Tibial nerve (tissue), 4 donors: ENCODE measurements around the gene VWA7. TPM values are rescaled to one million over a fixed set of nuclear protein-coding genes. Genes with fewer than 3 reads are reported as not detected.

ENCODE experiments used
- DNase-seq, 2 donors: peaks; one replicate each; pipeline ENCODE4 v3.0.0-alpha.2; 2019; ENCODE audit warnings: low spot score in 2 of 2
- H3K27ac ChIP-seq, 4 donors: fragments of 200-600 bp; sonication (generic) in 3 of 4; one replicate each; pipeline ENCODE4 v1.5.1; 2017 to 2019; ENCODE audit warnings: mild to moderate bottlenecking in 1 of 4
- H3K27me3 ChIP-seq, 2 donors: fragments of 200-600 bp; sonication (generic) in 1 of 2; one replicate each; pipeline versions ENCODE4 v1.5.1 to v1.6.0; 2017 to 2019
- H3K36me3 ChIP-seq, 3 donors: fragments of 200-600 bp; sonication (generic); one replicate each; pipeline ENCODE4 v1.5.1; 2018 to 2019
- H3K4me1 ChIP-seq, 4 donors: fragments of 200-600 bp; sonication (generic) in 3 of 4; one replicate each; pipeline ENCODE4 v1.5.1; 2017 to 2019
- H3K4me3 ChIP-seq, 4 donors: fragments of 200-600 bp; sonication (generic) in 3 of 4; one replicate each; pipeline ENCODE4 v1.5.1; 2017 to 2019; ENCODE audit warnings: mild to moderate bottlenecking in 1 of 4, moderate library complexity in 1 of 4
- H3K9me3 ChIP-seq, 4 donors: fragments of 200-600 bp; sonication (generic) in 3 of 4; one replicate each; pipeline ENCODE4 v1.5.1; 2017 to 2019
- EP300 ChIP-seq, 2 donors: sonication (generic); formaldehyde crosslinking; IDR thresholded peaks; one replicate each; pipeline ENCODE4 v1.6.1; 2017; ENCODE audit warnings: antibody characterized with exemption in 2 of 2, mild to moderate bottlenecking in 1 of 2
- POLR2A ChIP-seq, 2 donors: fragments of 450-650 bp; IDR thresholded peaks; one replicate each; pipeline ENCODE4 v1.6.1; 2017; ENCODE audit warnings: antibody characterized with exemption in 2 of 2, mild to moderate bottlenecking in 2 of 2, moderate library complexity in 2 of 2
- WGBS, 2 donors: methylation state at CpG; one replicate each; pipeline ENCODE4 v1.1.5; 2018; 5-methylcytosine and 5-hydroxymethylcytosine counted together
- total RNA-seq, 4 donors: library from RNA; depleted of rRNA; stranded (reverse); fragments of >200 nt; gene quantifications; one replicate each; pipeline ENCODE4 v1.1.0, GENCODE V29; 2016
- TF ChIP-seq, protein P1 (sequence below), 5 experiments: fragments of 200-600 bp in 3 of 5; fragments of 450-650 bp in 2 of 5; sonication (generic) in 3 of 5; IDR thresholded peaks; one replicate each; pipeline ENCODE4 v1.5.1; 2016 to 2019; ENCODE audit warnings: antibody characterized with exemption in 5 of 5, mild to moderate bottlenecking in 3 of 5, moderate library complexity in 2 of 5

VWA7 gene
- total RNA-seq, 4 donors from 2014 or later: 0.21 to 0.66 (median 0.35) TPM

DNA sequence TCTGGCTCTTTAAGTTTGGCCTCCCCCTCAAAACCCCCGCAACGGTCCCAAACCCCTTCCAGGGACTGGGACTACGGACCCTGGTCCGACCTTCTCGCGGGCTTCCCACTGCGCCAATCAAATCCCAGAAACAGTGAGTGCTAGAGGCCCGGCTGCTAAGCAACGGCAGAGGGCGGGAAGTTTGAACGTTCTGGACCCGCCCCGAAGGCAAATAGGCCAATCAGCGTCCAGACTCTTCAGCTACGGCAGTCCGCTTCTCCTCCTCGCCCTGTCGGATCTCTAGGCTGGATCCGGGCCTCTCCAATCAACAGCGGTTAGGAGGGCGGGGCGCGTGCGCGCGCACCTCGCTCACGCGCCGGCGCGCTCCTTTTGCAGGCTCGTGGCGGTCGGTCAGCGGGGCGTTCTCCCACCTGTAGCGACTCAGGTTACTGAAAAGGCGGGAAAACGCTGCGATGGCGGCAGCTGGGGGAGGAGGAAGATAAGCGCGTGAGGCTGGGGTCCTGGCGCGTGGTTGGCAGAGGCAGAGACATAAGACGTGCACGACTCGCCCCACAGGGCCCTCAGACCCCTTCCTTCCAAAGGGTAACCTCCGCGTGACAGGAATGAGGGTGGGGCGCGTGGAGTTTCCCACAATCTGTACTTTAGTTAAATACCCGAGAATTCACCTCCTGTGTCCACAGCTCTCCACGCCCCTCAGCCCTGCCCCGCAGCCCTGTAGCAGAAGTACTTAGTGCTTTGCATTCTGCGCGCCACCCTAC is 37.3 kb downstream of the VWA7 start, which contains the start of gene MSH5:
Gene MSH5 (plus strand): TSS at position 367 of the 758 bp plus-strand sequence. CDS start 462 bp downstream, outside the sequence.
- no peaks in the 10 kb centered on the region for H3K9me3 ChIP-seq
- no peaks in the 10 kb centered on the region for H3K27me3 ChIP-seq
- peaks cover 0 to 15% (median 0%) of the 10 kb centered on the region in 3 donors for H3K36me3 ChIP-seq
- H3K4me1 ChIP-seq: peaks cover 0 to 43% (median 31%) of the 10 kb centered on the region in 4 donors
- TF ChIP-seq POLR2A (IDR thresholded peaks at IDR 0.05) (peak; percentile 52 to 76), EP300 (IDR thresholded peaks at IDR 0.05) (peak; percentile 67 to 88)
- TF ChIP-seq, protein P1, sequence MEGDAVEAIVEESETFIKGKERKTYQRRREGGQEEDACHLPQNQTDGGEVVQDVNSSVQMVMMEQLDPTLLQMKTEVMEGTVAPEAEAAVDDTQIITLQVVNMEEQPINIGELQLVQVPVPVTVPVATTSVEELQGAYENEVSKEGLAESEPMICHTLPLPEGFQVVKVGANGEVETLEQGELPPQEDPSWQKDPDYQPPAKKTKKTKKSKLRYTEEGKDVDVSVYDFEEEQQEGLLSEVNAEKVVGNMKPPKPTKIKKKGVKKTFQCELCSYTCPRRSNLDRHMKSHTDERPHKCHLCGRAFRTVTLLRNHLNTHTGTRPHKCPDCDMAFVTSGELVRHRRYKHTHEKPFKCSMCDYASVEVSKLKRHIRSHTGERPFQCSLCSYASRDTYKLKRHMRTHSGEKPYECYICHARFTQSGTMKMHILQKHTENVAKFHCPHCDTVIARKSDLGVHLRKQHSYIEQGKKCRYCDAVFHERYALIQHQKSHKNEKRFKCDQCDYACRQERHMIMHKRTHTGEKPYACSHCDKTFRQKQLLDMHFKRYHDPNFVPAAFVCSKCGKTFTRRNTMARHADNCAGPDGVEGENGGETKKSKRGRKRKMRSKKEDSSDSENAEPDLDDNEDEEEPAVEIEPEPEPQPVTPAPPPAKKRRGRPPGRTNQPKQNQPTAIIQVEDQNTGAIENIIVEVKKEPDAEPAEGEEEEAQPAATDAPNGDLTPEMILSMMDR (IDR thresholded peaks at IDR 0.05): peak in 1 of 5 experiments; percentile 54
- peak; percentile 96 to 98 for DNase-seq
- peak within 1 kb of the TSS; percentile 9 to 94 (median 92) for H3K27ac ChIP-seq
- peak within 1 kb of the TSS; percentile 57 to 82 (median 68) for H3K4me3 ChIP-seq
- WGBS, 2 donors: 1% methylated on average over 43 to 58 of the region's 58 CpGs

DNA sequence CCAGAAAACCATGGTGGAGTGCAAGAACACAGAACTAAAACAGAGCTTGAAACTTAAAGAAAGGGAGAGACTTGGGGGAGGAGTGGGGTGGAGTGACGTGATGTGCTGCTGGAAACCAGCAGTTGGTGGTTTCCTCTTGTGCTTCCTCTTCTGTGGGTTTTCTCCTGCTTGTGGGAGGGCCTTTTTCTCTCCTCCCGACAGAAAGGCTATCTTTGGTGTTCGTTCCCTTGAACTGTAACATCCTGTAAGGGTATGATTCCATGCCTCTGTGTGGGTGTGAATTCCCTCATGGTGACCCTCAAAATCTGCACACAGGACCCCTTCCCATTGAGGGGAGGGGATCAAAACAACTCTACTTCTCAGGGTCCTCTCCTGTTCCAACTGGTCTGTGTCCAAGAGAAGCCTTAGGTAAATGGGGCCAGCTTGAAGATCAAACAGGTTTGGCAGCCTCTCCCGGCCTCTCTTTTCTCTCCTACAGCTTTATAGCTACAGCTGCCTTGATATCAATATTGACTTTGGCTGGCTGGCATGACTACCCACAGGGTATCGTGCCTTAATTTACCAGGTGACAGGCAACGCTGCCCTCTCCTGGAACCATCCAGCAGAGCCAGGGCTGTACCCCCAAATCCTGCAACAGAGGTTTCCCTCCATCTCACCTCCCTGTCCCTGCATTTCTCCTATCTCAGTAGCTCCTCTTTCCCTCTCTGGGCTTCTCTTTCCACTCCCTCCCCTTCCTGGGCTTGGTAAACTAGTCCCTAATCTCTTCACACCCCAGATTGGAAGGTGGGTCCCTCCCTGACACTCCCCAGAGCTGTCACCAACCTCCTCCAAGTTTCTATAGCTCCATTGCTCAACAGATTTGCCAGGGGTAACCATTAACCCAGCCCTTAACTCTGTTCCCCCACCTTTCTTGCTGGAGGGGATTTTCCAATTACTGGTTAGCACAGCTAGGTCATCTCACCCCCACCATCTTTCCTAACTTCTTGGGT is 38.8 kb downstream of the VWA7 start:
- Histone ChIP-seq H3K4me3 (no peak overlapping the region), H3K36me3 (peaks cover 0 to 14% (median 4%) of the 10 kb centered on the region in 3 donors), H3K27me3 (no peaks in the 10 kb centered on the region), H3K4me1 (peaks cover 0 to 58% (median 41%) of the 10 kb centered on the region in 4 donors), H3K9me3 (no peaks in the 10 kb centered on the region), H3K27ac (peak overlapping the region; percentile 34 to 94 (median 92))
- peak in 1 of 2 donors; percentile 24 for TF ChIP-seq POLR2A (IDR thresholded peaks at IDR 0.05)
- TF ChIP-seq EP300 (IDR thresholded peaks at IDR 0.05): peak in 1 of 2 donors; percentile 50
- TF ChIP-seq, protein P1 (IDR thresholded peaks at IDR 0.05): peak in 1 of 5 experiments; percentile 5
- peak in 1 of 2 donors; percentile 52 for DNase-seq
- 21 to 25% methylated on average over 6 of the region's 6 CpGs for WGBS, 2 donors

DNA sequence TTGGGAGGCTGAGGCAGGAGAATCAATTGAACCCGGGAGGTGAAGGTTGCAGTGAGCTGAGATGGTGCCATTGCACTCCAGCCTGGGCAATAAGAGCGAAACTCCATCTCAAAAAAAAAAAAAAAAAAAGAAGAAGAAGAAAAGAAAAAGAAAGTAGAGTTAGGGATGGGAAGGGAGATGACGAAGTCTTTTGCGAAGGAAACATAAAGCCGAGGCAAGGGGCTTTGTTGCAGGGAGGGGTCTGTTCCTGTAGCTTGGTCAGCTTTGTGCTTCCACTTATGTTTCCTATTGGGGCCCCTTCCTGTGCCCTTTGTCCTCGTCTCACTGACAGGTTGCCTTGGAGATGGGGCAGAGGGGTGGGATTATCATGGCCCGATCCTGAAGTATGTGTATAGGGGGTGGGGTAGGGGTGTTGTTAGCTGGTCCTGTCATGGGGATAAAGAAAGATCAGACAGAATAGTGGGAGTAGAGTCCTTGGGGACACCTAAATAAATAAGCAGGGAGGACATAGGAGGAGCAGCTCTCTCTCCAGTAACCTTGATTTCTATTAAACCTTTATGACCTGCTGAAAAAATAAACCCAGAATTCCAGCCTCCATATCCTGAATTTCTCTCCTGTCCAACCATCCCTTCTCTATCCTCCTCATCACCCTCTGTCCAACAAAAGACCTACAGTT is 39.7 kb downstream of the VWA7 start:
- H3K36me3 ChIP-seq: peaks cover 0 to 22% (median 4%) of the 10 kb centered on the region in 3 donors
- DNase-seq: no peak
- H3K27ac ChIP-seq: peak overlapping the region; percentile 89 to 94 (median 92)
- no peaks in the 10 kb centered on the region for H3K27me3 ChIP-seq
- TF ChIP-seq EP300 (IDR thresholded peaks at IDR 0.05) (no peak), POLR2A (IDR thresholded peaks at IDR 0.05) (no peak)
- TF ChIP-seq, protein P1 (IDR thresholded peaks at IDR 0.05): no peak
- 51 to 58% methylated on average over 7 of the region's 7 CpGs for WGBS, 2 donors
- no peaks in the 10 kb centered on the region for H3K9me3 ChIP-seq
- H3K4me3 ChIP-seq: peak overlapping the region in 1 of 4 donors; percentile 64
- peaks cover 0 to 66% (median 41%) of the 10 kb centered on the region in 4 donors for H3K4me1 ChIP-seq

DNA sequence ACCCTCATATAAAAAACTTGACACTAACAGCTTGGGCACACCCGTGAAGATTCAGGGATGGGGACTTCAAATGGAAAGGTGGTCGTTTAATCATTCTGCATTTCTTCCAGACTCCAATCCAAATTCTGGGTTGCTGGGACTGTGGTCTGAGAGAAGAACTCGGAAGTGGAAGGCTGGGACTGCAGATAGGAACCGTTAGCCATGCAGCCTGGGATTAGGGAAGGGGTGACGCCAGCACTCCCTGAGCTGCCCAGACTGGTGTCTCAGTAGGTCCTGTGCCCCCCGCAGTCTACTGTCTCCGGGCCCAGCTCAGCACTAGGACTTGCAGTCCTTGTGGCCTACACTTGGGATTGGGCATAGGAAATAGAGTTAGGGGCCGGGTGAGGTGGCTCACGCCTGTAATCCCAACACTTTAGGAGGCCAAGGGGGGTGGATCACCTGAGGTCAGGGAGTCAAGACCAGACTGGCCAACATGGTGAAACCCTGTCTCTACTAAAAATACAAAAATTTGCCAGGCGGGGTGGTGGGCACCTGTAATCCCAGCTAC is 40.3 kb downstream of the VWA7 start:
- no peak for TF ChIP-seq EP300 (IDR thresholded peaks at IDR 0.05)
- TF ChIP-seq POLR2A (IDR thresholded peaks at IDR 0.05): no peak
- TF ChIP-seq, protein P1 (IDR thresholded peaks at IDR 0.05): no peak
- H3K27me3 ChIP-seq: no peaks in the 10 kb centered on the region
- peak overlapping the region; percentile 64 to 76 (median 64) for H3K4me3 ChIP-seq
- H3K4me1 ChIP-seq: peaks cover 0 to 72% (median 41%) of the 10 kb centered on the region in 4 donors
- WGBS, 2 donors: 36 to 48% methylated on average over 10 of the region's 10 CpGs
- H3K36me3 ChIP-seq: peaks cover 0 to 24% (median 4%) of the 10 kb centered on the region in 3 donors
- H3K9me3 ChIP-seq: no peaks in the 10 kb centered on the region
- H3K27ac ChIP-seq: peak overlapping the region; percentile 89 to 94 (median 92)
- no peak for DNase-seq
